Measurements from ENCODE around the gene CRIP1. TPM values are rescaled to one million over a fixed set of nuclear protein-coding genes. Genes with fewer than 3 reads are reported as not detected.

Gene CRIP1
- total RNA-seq, 4 donors from 2014 or later = 8.2 to 35.6 (median 24.7) TPM

DNA sequence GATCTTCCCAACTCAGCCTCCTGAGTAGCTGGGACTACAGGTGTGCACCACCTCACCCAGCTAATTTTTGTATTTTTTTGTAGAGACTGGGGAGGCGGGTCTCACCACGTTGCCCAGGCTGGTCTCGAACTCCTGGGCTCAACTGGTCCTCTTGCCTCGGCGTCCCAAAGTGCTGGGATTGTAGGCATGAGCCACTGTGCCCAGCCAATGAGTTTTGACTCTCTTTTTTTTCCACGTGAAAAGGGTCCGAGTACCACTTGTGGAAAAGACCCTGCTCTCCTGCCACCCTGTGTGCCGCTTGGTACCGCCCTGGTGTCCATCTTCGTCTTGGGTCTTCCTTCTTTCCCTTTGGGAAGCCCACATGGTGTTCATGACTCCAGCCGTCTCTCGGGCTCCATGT lies 21.9 kb downstream of the CRIP1 start:
- Histone ChIP-seq H3K27ac (no peak overlapping the region), H3K4me1 (peaks cover 0 to 8% (median 0%) of the 10 kb centered on the region in 3 donors), H3K9me3 (no peaks in the 10 kb centered on the region), H3K36me3 (no peaks in the 10 kb centered on the region), H3K27me3 (peaks cover 0 to 56% (median 0%) of the 10 kb centered on the region in 4 donors), H3K4me3 (no peak overlapping the region)
- TF ChIP-seq, protein P1, sequence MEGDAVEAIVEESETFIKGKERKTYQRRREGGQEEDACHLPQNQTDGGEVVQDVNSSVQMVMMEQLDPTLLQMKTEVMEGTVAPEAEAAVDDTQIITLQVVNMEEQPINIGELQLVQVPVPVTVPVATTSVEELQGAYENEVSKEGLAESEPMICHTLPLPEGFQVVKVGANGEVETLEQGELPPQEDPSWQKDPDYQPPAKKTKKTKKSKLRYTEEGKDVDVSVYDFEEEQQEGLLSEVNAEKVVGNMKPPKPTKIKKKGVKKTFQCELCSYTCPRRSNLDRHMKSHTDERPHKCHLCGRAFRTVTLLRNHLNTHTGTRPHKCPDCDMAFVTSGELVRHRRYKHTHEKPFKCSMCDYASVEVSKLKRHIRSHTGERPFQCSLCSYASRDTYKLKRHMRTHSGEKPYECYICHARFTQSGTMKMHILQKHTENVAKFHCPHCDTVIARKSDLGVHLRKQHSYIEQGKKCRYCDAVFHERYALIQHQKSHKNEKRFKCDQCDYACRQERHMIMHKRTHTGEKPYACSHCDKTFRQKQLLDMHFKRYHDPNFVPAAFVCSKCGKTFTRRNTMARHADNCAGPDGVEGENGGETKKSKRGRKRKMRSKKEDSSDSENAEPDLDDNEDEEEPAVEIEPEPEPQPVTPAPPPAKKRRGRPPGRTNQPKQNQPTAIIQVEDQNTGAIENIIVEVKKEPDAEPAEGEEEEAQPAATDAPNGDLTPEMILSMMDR (IDR thresholded peaks at IDR 0.05) = no peak
- no peak for TF ChIP-seq POLR2A (IDR thresholded peaks at IDR 0.05)
- WGBS, 2 donors = 87 to 92% methylated on average over 10 to 12 of the region's 12 CpGs
- intact Hi-C loops (cut with DNase I) = no loop called here
- DNase-seq = no peak

DNA sequence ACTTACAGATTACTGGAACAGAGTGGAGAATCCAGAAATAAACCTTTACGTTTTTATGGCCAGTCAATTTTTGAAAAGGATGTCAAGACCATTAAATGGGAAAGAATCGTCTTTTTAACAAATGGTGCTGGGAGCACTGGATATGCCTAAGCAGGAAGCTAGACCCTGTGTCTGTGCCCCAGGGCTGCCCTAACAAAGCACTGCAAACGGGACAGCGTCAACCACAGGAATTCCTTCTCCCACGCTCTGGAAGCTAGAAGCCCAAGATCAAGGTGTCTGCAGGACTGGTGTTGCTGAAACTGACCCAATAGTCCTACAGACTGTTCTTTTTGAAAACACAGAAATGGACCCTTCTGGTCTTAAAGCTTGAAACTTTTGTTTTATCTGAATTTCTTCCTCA lies 30.4 kb downstream of the CRIP1 start:
- Histone ChIP-seq H3K27ac (no peak overlapping the region), H3K9me3 (no peaks in the 10 kb centered on the region), H3K4me1 (peaks cover 0 to 4% (median 0%) of the 10 kb centered on the region in 3 donors), H3K27me3 (peaks cover 0 to 44% (median 0%) of the 10 kb centered on the region in 4 donors), H3K36me3 (no peaks in the 10 kb centered on the region), H3K4me3 (no peak overlapping the region)
- WGBS, 2 donors = 44 to 54% methylated on average over 5 of the region's 5 CpGs
- no peak for DNase-seq
- TF ChIP-seq, protein P1 (IDR thresholded peaks at IDR 0.05) = no peak
- no peak for TF ChIP-seq POLR2A (IDR thresholded peaks at IDR 0.05)
- intact Hi-C loops (cut with DNase I) = no loop called here

DNA sequence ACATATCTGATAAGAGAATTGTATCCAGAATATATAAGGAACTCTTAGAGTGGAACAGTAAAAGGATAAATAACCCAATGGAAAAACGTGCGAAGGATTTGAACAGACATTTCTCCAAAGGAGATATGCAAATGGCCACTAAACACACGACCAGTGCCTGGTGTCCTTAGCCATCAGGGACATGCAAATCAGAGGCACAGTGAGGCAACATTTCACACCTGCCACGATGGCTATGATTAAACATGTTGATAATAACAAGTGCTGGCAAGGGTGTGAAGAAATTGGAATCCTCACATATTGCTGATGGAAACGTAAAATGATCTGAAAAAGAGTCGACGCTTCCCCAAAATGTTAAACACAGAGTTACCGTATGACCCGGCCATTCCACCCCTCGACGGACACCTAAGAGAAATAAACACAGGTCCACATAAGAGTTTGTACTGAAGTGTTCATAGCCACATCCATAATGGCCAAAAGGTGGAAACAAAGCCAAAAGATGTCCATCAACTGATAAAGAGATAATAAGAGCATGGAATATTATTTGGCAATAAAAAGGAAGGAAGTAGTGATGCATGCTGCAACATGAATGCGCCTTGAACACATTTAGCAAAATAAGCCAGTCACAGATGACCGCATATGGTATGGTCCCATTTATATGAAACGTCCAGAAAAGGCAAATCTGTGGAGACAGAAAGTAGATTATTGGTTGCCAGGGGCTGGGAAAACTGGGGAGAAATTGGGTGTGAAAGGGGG lies 33.4 kb downstream of the CRIP1 start:
- no peak overlapping the region for H3K27ac ChIP-seq
- no peaks in the 10 kb centered on the region for H3K9me3 ChIP-seq
- no peaks in the 10 kb centered on the region for H3K36me3 ChIP-seq
- intact Hi-C loops (cut with DNase I) = no loop called here
- 63% methylated on average over 14 of the region's 14 CpGs for WGBS, 2 donors
- DNase-seq = no peak
- TF ChIP-seq POLR2A (IDR thresholded peaks at IDR 0.05) = no peak
- TF ChIP-seq, protein P1 (IDR thresholded peaks at IDR 0.05) = no peak
- H3K27me3 ChIP-seq = peaks cover 0 to 27% (median 0%) of the 10 kb centered on the region in 4 donors
- no peak overlapping the region for H3K4me3 ChIP-seq
- no peaks in the 10 kb centered on the region for H3K4me1 ChIP-seq

DNA sequence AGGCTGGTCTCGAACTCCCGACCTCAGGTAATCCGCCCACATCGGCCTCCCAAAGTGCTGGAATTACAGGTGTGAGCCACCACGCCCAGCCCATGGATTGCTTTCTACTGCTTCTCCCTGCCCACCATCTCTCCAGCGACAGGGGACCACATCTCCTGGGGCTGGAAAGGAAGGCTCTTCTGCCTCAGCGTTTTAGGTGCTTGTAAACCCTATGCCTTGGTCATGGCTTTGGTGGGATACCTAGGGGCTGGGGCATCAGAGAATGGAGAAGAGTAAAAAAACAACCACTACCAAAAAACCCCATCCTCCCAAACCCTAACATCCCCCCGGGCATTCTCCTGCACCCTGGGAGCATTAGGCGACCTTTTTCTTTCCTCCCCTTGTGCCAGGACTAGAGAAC lies 38.6 kb downstream of the CRIP1 start:
- Histone ChIP-seq H3K27ac (peak overlapping the region in 2 of 4 donors; percentile 52 to 70), H3K36me3 (no peaks in the 10 kb centered on the region), H3K9me3 (no peaks in the 10 kb centered on the region), H3K27me3 (peaks cover 0 to 58% (median 9%) of the 10 kb centered on the region in 4 donors), H3K4me1 (peaks cover 19 to 40% (median 27%) of the 10 kb centered on the region in 3 donors), H3K4me3 (no peak overlapping the region)
- TF ChIP-seq POLR2A (IDR thresholded peaks at IDR 0.05) = no peak
- DNase-seq = no peak
- intact Hi-C loops (cut with DNase I) = loop anchor here (5.0 kb wide), 1 partner anchor 158 kb away; no protein-coding TSS in a partner anchor
- 83 to 87% methylated on average over 7 to 8 of the region's 9 CpGs for whole genome bisulfite sequencing, 2 donors

DNA sequence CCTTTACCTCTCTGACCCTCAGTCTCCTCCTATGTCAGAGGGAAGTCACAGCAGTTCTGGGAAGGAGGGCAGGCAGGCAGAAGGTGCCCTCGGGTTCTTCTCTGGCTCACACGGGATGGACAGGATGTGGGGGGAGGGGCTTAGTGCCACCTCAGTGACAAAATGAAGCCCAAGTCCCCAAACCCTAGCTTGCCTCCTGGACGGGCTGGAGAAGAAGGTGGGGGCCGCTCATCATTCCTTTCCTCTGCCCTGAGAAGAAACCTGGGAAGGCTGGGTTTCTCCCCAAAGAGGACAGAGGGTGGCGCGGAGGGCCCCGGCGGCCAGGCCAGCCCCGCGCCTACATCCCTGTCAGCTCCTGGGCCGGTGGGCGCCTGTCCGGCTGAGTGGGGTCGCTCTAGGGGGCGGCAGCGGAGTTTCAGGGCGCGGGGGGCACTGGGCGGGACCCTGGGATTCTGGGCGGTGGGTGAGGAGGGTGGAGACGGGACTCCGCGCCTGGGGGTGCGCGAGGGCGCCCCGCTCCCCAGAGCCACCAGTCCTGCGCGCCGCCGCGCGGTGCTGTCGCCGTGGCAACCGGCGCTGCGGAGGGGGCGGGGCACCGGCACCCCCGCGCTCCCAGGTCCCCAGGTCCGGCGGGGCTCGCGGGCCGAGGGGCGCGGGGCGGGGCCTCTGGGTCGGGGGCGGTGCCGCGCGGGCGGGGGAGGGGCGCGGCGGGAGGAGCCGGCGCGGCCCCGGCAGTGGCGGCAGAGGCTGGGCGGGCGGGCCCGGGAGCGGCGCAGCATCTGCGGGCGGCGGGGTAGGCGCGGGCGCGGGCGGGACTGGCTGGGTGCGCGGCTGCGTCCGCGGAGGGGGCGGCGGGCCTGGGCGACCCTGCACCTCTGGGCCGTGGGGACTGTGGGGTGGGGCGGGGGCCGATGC lies 39.4 kb downstream of the CRIP1 start, which contains the start of gene TMEM121:
Gene TMEM121, plus strand, starts transcription at position 723 of the 915 bp plus-strand sequence. CDS start 2,252 bp downstream, outside the sequence.
- DNase-seq = no peak
- Histone ChIP-seq H3K36me3 (no peaks in the 10 kb centered on the region), H3K27me3 (peaks cover 0 to 61% (median 9%) of the 10 kb centered on the region in 4 donors), H3K4me3 (peak within 1 kb of the TSS; percentile 35 to 81 (median 54)), H3K27ac (peak within 1 kb of the TSS in 3 of 4 donors; percentile 30 to 70 (median 52)), H3K4me1 (peaks cover 19 to 40% (median 27%) of the 10 kb centered on the region in 3 donors), H3K9me3 (no peaks in the 10 kb centered on the region)
- intact Hi-C loops (cut with DNase I) = loop anchor here (5.0 kb wide), 1 partner anchor 159 kb away; no protein-coding TSS in a partner anchor
- TF ChIP-seq, protein P1 (IDR thresholded peaks at IDR 0.05) = no peak
- TF ChIP-seq POLR2A (IDR thresholded peaks at IDR 0.05) = no peak
- no CpG with 5 or more reads among the region's 88 CpGs for WGBS, 2 donors

Data from esophagus squamous epithelium (tissue), 5 donors.